CD4-positive, alpha-beta T cell treated with Interleukin-17A for 4 hours (primary cell): ENCODE data around the gene PSMD11.

Experiments
- DNase-seq: peaks from one replicate; pipeline ENCODE4 v3.0.0-alpha.2; 2020; ENCODE audit warnings: mixed read lengths

Gene PSMD11

GRCh38 chr17:32492264-32492589, 47.9 kb downstream of the PSMD11 start:
- no peak for DNase-seq

GRCh38 chr17:32492648-32493289, 48.5 kb downstream of the PSMD11 start:
- DNase-seq, result no peak

GRCh38 chr17:32493571-32493970, 49.3 kb downstream of the PSMD11 start:
- DNase-seq, result no peak

- DNase-seq, result no peak
Measured at GRCh38 chr17:32493976-32494513, 49.7 kb downstream of the PSMD11 start.

GRCh38 chr17:32494621-32495358, 50.5 kb downstream of the PSMD11 start:
- no peak for DNase-seq

GRCh38 chr17:32495359-32496231, 51.3 kb downstream of the PSMD11 start:
- DNase-seq, result no peak

- DNase-seq, result no peak
Measured at GRCh38 chr17:32496395-32497073, 52.2 kb downstream of the PSMD11 start.

- no peak for DNase-seq
Measured at GRCh38 chr17:32497431-32498205, 53.3 kb downstream of the PSMD11 start.

- no peak for DNase-seq
Measured at GRCh38 chr17:32498391-32498790, 54.1 kb downstream of the PSMD11 start.

- no peak for DNase-seq
Measured at GRCh38 chr17:32502013-32502412, 57.7 kb downstream of the PSMD11 start.

GRCh38 chr17:32502710-32503109, 58.4 kb downstream of the PSMD11 start:
- DNase-seq, result no peak

GRCh38 chr17:32503251-32504165, 59.2 kb downstream of the PSMD11 start:
- DNase-seq, result peak; percentile 70

- peak; percentile 59 for DNase-seq
Measured at GRCh38 chr17:32504166-32504990, 60.1 kb downstream of the PSMD11 start.

GRCh38 chr17:32508926-32509325, 64.6 kb downstream of the PSMD11 start:
- DNase-seq, result no peak

GRCh38 chr17:32510466-32510865, 66.2 kb downstream of the PSMD11 start:
- no peak for DNase-seq

GRCh38 chr17:32512328-32512727, 68.0 kb downstream of the PSMD11 start:
- DNase-seq, result no peak

- DNase-seq, result no peak
Measured at GRCh38 chr17:32513579-32513978, 69.3 kb downstream of the PSMD11 start.

- DNase-seq, result no peak
Measured at GRCh38 chr17:32514606-32515005, 70.3 kb downstream of the PSMD11 start.

- no peak for DNase-seq
Measured at GRCh38 chr17:32515677-32516383, 71.5 kb downstream of the PSMD11 start.
